GM23338 (cell line): ENCODE data around the gene AGFG2.

ENCODE experiments used
- CREB1 ChIP-seq: fragments of 250-450 bp; sonication (Bioruptor Pico); IDR thresholded peaks from 2 replicates; pipeline ENCODE4 v1.5.0; 2020; ENCODE audit warnings: low read depth, mild to moderate bottlenecking, moderate library complexity
- REST ChIP-seq: IDR thresholded peaks from one replicate; pipeline ENCODE4 v1.6.1; 2018; ENCODE audit warnings: antibody characterized with exemption; ENCODE audit not compliant: unreplicated experiment
- TF ChIP-seq, protein P1 (sequence below), 2 experiments: fragments of 200-600 bp in 1 of 2; sonication (generic) in 1 of 2; conservative IDR thresholded peaks; 2 replicates each; pipeline versions ENCODE4 v1.5.1 to v1.6.1; 2016 to 2017; ENCODE audit warnings: antibody characterized with exemption in 2 of 2, low read depth in 2 of 2, mild to moderate bottlenecking in 2 of 2, moderate library complexity in 1 of 2

- TF ChIP-seq, protein P1, sequence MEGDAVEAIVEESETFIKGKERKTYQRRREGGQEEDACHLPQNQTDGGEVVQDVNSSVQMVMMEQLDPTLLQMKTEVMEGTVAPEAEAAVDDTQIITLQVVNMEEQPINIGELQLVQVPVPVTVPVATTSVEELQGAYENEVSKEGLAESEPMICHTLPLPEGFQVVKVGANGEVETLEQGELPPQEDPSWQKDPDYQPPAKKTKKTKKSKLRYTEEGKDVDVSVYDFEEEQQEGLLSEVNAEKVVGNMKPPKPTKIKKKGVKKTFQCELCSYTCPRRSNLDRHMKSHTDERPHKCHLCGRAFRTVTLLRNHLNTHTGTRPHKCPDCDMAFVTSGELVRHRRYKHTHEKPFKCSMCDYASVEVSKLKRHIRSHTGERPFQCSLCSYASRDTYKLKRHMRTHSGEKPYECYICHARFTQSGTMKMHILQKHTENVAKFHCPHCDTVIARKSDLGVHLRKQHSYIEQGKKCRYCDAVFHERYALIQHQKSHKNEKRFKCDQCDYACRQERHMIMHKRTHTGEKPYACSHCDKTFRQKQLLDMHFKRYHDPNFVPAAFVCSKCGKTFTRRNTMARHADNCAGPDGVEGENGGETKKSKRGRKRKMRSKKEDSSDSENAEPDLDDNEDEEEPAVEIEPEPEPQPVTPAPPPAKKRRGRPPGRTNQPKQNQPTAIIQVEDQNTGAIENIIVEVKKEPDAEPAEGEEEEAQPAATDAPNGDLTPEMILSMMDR (conservative IDR thresholded peaks at IDR 0.05; ENCODE audit: low read depth in 2 of 2), result no peak
- TF ChIP-seq REST, result no peak
- no peak for TF ChIP-seq CREB1 (CRISPR knock-in tag)
Measured at GRCh38 chr7:100547872-100548271, 8.9 kb downstream of the AGFG2 start.
